Progenitor cell of endocrine pancreas (in vitro differentiated cells): ENCODE data around the gene EFNB1. TPM values are rescaled to one million over a fixed set of nuclear protein-coding genes. Genes with fewer than 3 reads are reported as not detected.
"Not testable (repeated sequence)": the region's sequence is repeated elsewhere in the genome, so short reads cannot be mapped to it uniquely, and the experiment has no call there.

Experiments
- DNase-seq: peaks from one replicate; pipeline ENCODE4 v3.0.0; 2021; ENCODE audit warnings: low spot score; ENCODE audit not compliant: unreplicated experiment
- H3K27ac Mint-ChIP-seq: 2 replicates; pipeline ENCODE4 v1.8.0; 2021; ENCODE audit warnings: mild to moderate bottlenecking, moderate library complexity, mixed read lengths
- H3K27me3 Mint-ChIP-seq: 2 replicates; pipeline ENCODE4 v1.8.0; 2021; ENCODE audit warnings: mixed read lengths
- H3K36me3 Mint-ChIP-seq: 2 replicates; pipeline ENCODE4 v1.8.0; 2022; ENCODE audit warnings: mixed read lengths; ENCODE audit not compliant: insufficient read depth
- H3K4me1 Mint-ChIP-seq: 2 replicates; pipeline ENCODE4 v1.8.0; 2021; ENCODE audit warnings: low read depth, mixed read lengths
- H3K4me3 Mint-ChIP-seq: 2 replicates; pipeline ENCODE4 v1.8.0; 2021; ENCODE audit warnings: low read depth, mild to moderate bottlenecking, moderate library complexity, mixed read lengths
- H3K9me3 Mint-ChIP-seq: 2 replicates; pipeline ENCODE4 v1.8.0; 2021; ENCODE audit warnings: low read depth, mixed read lengths
- long read RNA-seq: library from polyadenylated mRNA; unstranded; transcript quantifications from one replicate; pipeline ENCODE4 v2.0.0, GENCODE V29; 2020
- total RNA-seq: library from RNA; stranded (reverse); gene quantifications from 2 replicates; pipeline ENCODE4 v1.2.1, GENCODE V29; 2021
- TF ChIP-seq, protein P1 (sequence below): fragments of 200-600 bp; sonication (generic); IDR thresholded peaks from one replicate; pipeline ENCODE4 v1.5.0; 2021; ENCODE audit warnings: antibody characterized with exemption, mild to moderate bottlenecking; ENCODE audit not compliant: unreplicated experiment

EFNB1 gene
- 16.9 and 18.0 TPM in 2 replicates for total RNA-seq
- long read RNA-seq: 0 reads

DNA sequence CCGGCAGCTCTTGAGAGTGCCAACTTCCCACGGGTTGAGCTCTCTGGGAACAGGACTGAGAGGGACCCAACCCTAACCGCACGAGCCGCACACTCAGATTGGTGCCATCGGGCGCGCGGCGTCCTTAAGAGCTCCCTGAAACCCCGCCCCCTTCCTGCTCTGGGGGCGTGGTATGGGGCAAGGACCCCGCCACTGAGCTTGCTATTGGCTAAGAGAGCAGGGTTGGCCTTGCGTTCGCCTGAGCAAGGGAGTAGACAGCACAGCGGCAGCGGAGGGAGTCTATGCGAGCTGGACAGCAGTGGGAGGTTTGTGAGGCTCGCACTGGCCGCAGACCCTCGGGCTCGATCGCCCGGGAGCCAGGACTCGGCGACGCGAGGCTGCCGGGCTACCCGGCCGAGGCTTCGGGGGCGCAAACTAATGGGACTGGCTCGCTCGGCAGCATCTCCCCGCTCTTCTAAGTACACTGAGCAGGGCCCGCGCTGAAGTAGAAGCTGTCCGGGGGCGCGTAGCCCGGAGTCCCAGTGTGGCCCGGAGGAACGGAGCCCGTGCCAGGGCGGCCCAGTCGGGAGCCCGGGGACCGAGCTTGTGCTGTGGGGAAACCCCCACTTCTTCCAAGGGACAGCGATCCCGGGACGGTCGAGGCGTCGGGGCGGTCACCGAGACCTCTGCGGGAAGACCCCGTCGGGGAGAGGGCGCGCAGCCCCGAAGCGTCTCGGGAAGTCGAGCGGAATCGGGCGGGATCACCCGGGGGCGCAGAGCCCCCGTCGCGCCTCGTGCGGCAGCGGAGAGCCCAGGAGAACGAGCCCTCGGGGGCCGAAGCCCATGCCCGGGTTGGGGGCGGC, at the start of gene EFNB1:
EFNB1 (plus strand) TSS at position 282 of the 842 bp plus-strand sequence. CDS start 756 bp downstream, outside the sequence.
- no peaks in the 10 kb centered on the region for H3K36me3 Mint-ChIP-seq
- TF ChIP-seq, protein P1, sequence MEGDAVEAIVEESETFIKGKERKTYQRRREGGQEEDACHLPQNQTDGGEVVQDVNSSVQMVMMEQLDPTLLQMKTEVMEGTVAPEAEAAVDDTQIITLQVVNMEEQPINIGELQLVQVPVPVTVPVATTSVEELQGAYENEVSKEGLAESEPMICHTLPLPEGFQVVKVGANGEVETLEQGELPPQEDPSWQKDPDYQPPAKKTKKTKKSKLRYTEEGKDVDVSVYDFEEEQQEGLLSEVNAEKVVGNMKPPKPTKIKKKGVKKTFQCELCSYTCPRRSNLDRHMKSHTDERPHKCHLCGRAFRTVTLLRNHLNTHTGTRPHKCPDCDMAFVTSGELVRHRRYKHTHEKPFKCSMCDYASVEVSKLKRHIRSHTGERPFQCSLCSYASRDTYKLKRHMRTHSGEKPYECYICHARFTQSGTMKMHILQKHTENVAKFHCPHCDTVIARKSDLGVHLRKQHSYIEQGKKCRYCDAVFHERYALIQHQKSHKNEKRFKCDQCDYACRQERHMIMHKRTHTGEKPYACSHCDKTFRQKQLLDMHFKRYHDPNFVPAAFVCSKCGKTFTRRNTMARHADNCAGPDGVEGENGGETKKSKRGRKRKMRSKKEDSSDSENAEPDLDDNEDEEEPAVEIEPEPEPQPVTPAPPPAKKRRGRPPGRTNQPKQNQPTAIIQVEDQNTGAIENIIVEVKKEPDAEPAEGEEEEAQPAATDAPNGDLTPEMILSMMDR: no peak
- H3K27ac Mint-ChIP-seq: peak within 1 kb of the TSS; percentile 56
- no peaks in the 10 kb centered on the region for H3K9me3 Mint-ChIP-seq
- peaks cover 16% of the 10 kb centered on the region for H3K4me1 Mint-ChIP-seq
- peak within 1 kb of the TSS; percentile 83 for H3K4me3 Mint-ChIP-seq
- peak; percentile 78 for DNase-seq
- no peaks in the 10 kb centered on the region for H3K27me3 Mint-ChIP-seq

DNA sequence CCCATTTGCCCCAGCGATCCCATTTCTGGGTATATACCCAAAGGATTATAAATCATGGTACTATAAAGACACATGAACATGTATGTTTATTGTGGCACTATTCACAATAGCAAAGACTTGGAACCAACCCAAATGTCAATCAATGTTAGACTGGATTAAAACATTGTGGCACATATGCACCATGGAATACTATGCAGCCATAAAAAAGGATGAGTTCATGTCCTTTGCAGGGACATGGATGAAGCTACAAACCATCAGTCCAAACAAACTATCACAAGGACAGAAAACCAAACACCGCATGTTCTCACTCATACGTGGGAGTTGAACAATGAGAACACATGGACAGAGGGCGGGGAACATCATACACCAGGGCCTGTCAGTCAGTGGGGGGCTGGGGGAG, 47.5 kb upstream of the EFNB1 start:
- not testable (repeated sequence) for H3K27me3 Mint-ChIP-seq, DNase-seq, H3K4me3 Mint-ChIP-seq, H3K36me3 Mint-ChIP-seq, H3K27ac Mint-ChIP-seq, H3K4me1 Mint-ChIP-seq
- peaks cover 21% of the 10 kb centered on the region for H3K9me3 Mint-ChIP-seq

GRCh38 chrX:68784816-68785215, 44.0 kb upstream of the EFNB1 start:
- Mint-ChIP-seq H3K4me3 (no peak overlapping the region), H3K36me3 (no peaks in the 10 kb centered on the region), H3K27ac (no peak overlapping the region), H3K9me3 (peaks cover 16% of the 10 kb centered on the region), H3K4me1 (no peaks in the 10 kb centered on the region), H3K27me3 (no peaks in the 10 kb centered on the region)
- TF ChIP-seq, protein P1: no peak
- no peak for DNase-seq

- not testable (repeated sequence) for H3K27ac Mint-ChIP-seq, H3K4me1 Mint-ChIP-seq, DNase-seq, H3K36me3 Mint-ChIP-seq, H3K4me3 Mint-ChIP-seq, H3K27me3 Mint-ChIP-seq
- peaks cover 12% of the 10 kb centered on the region for H3K9me3 Mint-ChIP-seq
These were observed 42.2 kb upstream of the EFNB1 start for GRCh38 chrX:68786581-68786980.

DNA sequence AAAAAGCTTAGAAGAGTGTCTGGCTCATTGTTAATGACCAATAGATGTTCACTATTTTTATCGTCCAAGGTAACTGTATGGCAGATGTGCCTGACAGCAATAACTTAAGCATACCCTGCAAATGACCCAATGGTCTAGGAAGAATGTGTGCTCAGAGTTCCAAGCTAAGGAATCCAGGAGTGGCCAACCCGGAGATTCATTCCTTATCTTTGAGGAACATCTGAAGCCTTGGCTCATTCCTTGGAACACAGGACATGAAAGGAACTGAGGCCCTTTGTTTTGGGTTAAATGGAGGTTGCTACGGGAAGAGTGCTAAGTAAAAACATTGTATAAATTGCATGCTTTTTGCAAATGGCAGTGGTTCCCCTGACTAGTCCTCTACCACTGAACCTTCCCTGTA, 38.9 kb upstream of the EFNB1 start:
- H3K4me3 Mint-ChIP-seq: no peak overlapping the region
- H3K4me1 Mint-ChIP-seq: no peaks in the 10 kb centered on the region
- TF ChIP-seq, protein P1: no peak
- no peaks in the 10 kb centered on the region for H3K27me3 Mint-ChIP-seq
- no peak overlapping the region for H3K27ac Mint-ChIP-seq
- no peaks in the 10 kb centered on the region for H3K36me3 Mint-ChIP-seq
- no peak for DNase-seq
- peaks cover 10% of the 10 kb centered on the region for H3K9me3 Mint-ChIP-seq

DNA sequence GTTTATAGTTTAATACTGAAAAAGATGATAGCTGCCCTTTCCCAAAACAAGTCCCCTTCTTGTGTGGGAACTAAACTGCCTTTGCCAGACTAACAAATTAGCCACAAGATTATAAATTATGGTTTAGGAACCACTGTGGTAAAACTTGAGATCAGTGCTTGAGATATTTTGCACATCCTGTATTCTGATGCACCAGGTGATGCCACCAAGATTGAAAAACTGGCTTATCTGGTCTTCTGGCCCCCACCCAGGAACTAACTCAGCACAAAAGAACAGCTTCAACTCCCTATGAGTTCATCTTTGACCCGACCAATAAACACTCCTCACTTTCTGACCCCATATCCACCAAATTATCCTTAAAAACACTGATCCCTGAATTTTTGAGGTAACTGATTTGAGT, 36.7 kb upstream of the EFNB1 start:
- Mint-ChIP-seq H3K27me3 (no peaks in the 10 kb centered on the region), H3K27ac (no peak overlapping the region), H3K4me1 (no peaks in the 10 kb centered on the region), H3K4me3 (no peak overlapping the region), H3K9me3 (peaks cover 14% of the 10 kb centered on the region), H3K36me3 (no peaks in the 10 kb centered on the region)
- no peak for DNase-seq
- TF ChIP-seq, protein P1: no peak
